ENCODE data around the gene CACNG8.

Gene CACNG8

DNA sequence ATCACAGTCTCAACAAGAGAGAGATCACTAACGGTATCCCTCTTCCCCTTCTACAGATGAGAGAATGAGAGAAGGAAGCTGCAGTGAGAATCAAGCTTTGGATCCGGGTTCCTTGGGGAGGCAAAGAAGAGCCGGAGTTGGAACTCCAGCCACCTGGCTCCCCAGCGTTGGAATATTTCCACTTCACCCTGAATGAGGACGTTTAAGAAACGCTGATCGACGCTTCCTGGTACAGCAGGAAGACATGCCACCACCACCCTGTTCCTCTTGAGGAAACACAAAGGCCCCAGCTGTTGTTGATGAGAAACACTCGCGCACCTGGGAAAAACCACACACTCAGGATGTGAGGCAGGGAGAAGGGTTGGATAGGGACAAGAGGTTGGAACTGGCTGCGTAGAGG is 11.3 kb upstream of the CACNG8 start:
- TF ChIP-seq, protein P1, sequence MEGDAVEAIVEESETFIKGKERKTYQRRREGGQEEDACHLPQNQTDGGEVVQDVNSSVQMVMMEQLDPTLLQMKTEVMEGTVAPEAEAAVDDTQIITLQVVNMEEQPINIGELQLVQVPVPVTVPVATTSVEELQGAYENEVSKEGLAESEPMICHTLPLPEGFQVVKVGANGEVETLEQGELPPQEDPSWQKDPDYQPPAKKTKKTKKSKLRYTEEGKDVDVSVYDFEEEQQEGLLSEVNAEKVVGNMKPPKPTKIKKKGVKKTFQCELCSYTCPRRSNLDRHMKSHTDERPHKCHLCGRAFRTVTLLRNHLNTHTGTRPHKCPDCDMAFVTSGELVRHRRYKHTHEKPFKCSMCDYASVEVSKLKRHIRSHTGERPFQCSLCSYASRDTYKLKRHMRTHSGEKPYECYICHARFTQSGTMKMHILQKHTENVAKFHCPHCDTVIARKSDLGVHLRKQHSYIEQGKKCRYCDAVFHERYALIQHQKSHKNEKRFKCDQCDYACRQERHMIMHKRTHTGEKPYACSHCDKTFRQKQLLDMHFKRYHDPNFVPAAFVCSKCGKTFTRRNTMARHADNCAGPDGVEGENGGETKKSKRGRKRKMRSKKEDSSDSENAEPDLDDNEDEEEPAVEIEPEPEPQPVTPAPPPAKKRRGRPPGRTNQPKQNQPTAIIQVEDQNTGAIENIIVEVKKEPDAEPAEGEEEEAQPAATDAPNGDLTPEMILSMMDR (conservative IDR thresholded peaks at IDR 0.05; ENCODE audit: control insufficient read depth, insufficient read depth, low read depth, low read length) = no peak
- no peak for DNase-seq (ENCODE audit: low read depth)
- no peak overlapping the region for H3K4me3 ChIP-seq (ENCODE audit: control insufficient read depth, low read depth, low read length)

DNA sequence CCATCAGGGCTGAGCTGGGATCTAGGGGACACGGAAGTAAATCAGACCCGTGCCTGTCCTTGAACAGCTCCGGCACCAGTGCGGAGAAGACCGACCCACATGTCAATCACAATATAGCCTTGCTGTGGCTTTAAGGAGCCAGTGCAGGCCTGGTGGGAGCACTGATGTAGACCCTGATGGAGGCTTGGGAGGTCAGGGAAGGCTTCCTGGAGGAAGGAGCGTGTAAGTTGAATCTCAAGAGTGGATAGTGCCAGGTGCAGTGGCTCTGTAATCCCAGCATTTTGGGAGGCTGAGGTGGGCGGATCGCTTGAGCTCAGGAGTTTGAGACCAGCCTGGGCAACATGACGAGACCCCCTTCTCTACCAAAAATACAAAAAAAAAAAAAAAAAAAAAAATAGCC is 10.8 kb upstream of the CACNG8 start:
- TF ChIP-seq, protein P1 (conservative IDR thresholded peaks at IDR 0.05; ENCODE audit: control insufficient read depth, insufficient read depth, low read depth, low read length) = no peak
- no peak overlapping the region for H3K4me3 ChIP-seq (ENCODE audit: control insufficient read depth, low read depth, low read length)
- no peak for DNase-seq (ENCODE audit: low read depth)

DNA sequence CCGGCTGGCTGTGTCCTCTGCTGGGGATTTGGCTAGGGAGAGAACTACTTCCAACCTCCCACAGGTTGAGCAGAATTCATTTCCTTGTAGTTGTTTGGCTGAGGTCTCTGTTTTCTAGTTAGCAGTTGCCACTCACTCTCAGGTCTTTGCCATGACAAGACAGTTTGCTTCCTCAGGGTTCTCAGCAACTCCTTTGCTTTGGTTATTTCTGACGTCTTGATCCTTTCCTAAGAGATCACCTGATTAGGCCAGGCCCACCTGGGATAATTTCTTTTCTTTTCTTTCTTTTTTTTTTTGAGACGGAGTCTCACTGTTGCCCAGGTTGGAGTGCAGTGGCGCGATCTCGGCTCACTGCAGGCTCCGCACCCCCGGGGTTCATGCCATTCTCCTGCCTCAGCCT is 9.4 kb upstream of the CACNG8 start:
- TF ChIP-seq, protein P1 (conservative IDR thresholded peaks at IDR 0.05; ENCODE audit: control insufficient read depth, insufficient read depth, low read depth, low read length) = no peak
- DNase-seq (ENCODE audit: low read depth) = no peak

DNA sequence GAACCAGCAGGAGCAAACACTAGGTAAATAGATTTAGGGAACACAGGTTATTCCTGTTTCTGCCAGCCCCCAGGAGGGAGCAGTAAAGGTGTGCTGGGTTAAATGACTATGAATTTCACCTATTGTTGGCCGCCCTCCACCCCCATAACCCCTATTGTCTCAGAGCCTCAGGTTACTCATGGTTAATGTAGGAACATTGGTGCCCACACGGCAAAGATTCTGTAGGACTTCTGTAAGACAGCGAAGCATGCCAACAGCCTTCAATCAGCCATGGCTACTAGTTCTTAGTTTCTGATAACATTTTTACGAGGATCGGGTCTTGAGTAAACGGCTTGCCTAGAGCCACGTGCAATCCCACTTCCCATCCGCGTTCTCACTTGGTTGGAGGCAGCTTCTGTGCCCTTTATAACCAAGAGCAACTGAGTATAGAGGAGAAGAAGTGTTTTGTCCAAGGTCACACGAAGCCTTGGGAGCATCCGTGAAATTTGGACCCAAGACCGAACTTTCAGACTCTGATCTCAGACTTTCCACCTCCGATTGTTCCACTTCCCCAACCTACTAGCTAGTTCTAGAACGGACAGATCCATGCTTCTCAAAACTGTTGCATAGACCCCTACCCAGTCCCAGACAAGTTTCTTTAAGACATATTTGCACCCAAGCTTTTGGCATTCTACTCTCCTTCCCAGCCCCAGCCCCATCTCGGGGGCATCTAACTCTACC is 5.1 kb upstream of the CACNG8 start:
- TF ChIP-seq, protein P1 (conservative IDR thresholded peaks at IDR 0.05; ENCODE audit: control insufficient read depth, insufficient read depth, low read depth, low read length) = no peak
- no peak overlapping the region for H3K4me3 ChIP-seq (ENCODE audit: control insufficient read depth, low read depth, low read length)
- DNase-seq (ENCODE audit: low read depth) = no peak

More for the DNA sequence above, 9.4 kb upstream of the CACNG8 start:
- no peak overlapping the region for H3K4me3 ChIP-seq (ENCODE audit: control insufficient read depth, low read depth, low read length)

DNA sequence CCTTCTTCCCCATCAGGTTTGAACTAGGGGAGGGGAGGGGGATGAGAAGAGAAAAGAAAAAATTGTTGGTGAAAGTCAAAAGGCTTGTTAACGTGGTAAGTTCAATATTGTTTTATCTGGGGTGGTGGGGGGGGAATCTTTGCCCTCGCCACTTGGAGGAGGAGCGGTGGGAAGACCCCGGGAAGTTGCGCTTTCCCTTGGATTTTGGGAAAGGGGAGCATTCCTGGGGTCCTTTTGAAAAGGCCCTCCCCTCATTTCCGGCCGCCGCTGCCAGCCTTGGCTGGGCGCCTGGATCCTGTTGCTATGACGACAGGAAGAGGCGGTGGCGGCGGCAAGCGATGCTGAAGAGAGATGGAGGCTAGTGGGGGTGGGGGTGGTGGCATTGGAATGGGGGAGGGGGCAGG is 4.6 kb upstream of the CACNG8 start:
- DNase-seq (ENCODE audit: low read depth) = no peak
- TF ChIP-seq, protein P1 (conservative IDR thresholded peaks at IDR 0.05; ENCODE audit: control insufficient read depth, insufficient read depth, low read depth, low read length) = no peak
- H3K4me3 ChIP-seq (ENCODE audit: control insufficient read depth, low read depth, low read length) = no peak overlapping the region

DNA sequence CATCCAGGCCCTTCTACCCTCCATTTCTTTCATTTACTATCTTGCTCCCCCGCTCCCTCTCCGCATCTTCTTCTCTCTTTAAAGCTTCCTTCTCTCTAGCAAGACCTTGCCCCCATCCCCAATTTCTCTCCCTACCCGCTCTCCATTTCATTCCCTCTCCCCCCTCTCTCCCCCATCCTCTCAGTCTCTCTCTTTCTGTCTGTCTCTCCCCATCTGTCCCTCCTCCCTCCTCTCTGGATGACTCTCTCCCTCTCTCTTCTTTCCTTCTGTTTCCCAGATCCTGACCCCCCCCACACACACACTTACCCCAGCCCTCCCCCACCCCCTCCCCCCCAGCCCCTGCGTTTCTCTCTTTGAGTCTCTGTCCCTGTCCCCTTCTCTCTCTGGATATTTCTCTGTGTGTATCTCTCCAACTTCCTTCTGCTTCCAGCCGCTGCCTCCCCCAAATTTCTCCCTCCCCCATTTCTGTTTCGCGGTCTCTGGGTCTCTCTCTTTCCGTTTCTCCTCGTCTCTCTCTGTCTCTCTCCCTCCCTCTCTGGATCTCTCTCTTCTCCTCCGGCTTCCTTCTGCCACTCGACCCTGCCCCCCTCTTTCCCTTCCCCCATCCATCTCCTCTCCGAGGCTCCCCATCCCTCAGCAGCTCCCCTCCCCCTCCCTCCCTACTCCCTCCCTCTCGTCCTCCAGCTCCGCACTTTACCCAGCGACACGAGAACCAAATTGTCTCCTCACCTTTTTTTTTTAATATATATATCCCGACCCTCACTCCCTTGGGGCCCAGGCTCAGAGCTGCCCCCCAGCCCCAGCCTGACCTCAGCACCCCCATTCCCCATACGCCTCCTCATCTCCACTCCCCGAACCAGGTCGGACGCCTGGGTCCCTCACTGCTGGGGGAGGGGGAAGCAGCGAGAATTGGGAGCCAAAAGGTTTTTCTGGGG is 3.6 kb upstream of the CACNG8 start:
- TF ChIP-seq, protein P1 (conservative IDR thresholded peaks at IDR 0.05; ENCODE audit: control insufficient read depth, insufficient read depth, low read depth, low read length) = no peak
- no peak for DNase-seq (ENCODE audit: low read depth)
- H3K4me3 ChIP-seq (ENCODE audit: control insufficient read depth, low read depth, low read length) = no peak overlapping the region
